ENCODE measurements around the gene GCC2.
"Not testable (repeated sequence)": the region's sequence is repeated elsewhere in the genome, so short reads cannot be mapped to it uniquely, and the experiment has no call there.

Gene GCC2

GRCh38 chr2:108435578-108435977 lies 13.4 kb upstream of the GCC2 start:
- in situ Hi-C loops (cut with HindIII; ENCODE audit: low sequenced_read_pairs): not testable (repeated sequence)

DNA sequence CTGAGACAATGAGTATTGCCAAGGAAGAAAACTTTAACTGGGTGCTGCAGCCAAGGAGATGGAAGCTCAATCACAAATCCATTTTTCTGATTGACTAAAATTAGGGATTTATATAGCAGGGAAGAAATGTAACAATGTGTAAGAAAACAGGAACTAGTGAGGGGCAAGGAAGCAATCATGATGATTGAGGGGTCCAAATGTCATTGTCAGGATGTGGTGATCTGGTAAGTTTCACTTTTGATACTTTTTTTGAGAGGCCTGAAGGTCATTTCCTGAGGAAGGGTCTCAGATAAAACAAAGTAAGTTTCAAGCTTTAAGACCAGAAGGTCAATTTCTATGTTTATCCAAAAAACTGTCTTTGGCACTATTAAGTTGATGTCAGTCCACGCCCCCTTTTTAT lies 12.0 kb upstream of the GCC2 start:
- in situ Hi-C loops (cut with HindIII; ENCODE audit: low sequenced_read_pairs): no loop called here

GRCh38 chr2:108441712-108442111 lies 7.3 kb upstream of the GCC2 start:
- in situ Hi-C loops (cut with HindIII; ENCODE audit: low sequenced_read_pairs): no loop called here

DNA sequence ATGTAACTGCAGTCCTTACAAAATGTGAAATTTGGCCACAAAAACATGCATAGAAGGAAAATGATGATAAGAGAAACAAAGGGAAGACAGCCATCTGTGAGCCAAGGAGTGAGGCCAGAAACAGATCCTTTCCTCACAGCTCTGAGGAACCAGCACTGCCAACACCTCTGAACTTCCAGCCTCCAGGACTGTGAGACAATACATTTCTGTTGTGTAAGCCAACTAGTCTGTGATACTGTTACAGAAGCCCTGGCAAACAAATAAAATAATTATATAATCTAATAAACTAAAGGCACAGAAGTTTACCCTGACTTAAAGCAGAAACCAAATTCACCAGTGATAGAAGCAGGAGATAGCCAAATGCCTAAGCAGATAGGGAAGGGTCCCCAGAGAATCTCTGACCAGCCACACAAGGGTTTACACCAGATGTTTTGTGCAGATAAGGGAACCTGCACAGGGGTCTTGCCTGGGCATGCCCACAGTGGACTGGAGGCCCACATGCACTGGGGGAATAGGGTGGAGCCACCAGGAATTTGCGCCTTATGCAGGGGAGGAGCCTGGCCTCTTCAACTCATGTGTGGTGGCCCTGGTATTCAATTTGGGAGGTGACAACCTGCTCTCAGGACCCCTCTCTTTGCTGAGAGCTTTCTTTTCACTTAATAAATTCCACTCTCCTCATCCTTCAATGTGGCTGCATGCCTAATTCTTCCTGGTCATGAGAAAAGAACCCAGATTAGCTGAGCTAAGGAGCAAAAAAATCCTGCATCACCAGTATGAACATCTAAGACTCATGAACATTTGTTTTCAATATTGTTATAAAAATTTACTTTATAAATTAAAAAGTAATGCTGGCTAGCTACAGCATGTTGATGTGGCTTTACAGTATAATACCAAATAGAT lies 3.8 kb upstream of the GCC2 start:
- in situ Hi-C loops (cut with HindIII; ENCODE audit: low sequenced_read_pairs): no loop called here

DNA sequence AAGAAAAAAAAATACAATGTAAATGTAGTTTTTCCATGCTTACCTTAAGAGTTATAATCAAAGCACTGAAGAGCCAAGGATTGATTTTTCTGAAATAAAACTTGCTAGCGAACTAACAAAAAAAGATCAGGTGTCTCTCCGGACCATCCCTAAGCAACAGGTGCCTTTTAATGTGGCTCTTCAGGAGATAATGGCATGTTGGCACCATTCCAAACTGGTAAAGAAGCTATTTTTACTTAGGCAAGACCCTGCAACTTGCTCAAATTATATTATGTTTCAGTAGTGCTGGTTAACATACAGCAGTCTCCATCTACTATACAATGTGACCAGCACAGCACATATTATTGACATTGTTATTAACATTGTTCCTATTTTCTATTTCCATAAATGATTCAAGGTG lies 2.3 kb upstream of the GCC2 start:
- in situ Hi-C loops (cut with HindIII; ENCODE audit: low sequenced_read_pairs): no loop called here

GRCh38 chr2:108447947-108448677 lies 894 bp upstream of the GCC2 start:
- in situ Hi-C loops (cut with HindIII; ENCODE audit: low sequenced_read_pairs): no loop called here

DNA sequence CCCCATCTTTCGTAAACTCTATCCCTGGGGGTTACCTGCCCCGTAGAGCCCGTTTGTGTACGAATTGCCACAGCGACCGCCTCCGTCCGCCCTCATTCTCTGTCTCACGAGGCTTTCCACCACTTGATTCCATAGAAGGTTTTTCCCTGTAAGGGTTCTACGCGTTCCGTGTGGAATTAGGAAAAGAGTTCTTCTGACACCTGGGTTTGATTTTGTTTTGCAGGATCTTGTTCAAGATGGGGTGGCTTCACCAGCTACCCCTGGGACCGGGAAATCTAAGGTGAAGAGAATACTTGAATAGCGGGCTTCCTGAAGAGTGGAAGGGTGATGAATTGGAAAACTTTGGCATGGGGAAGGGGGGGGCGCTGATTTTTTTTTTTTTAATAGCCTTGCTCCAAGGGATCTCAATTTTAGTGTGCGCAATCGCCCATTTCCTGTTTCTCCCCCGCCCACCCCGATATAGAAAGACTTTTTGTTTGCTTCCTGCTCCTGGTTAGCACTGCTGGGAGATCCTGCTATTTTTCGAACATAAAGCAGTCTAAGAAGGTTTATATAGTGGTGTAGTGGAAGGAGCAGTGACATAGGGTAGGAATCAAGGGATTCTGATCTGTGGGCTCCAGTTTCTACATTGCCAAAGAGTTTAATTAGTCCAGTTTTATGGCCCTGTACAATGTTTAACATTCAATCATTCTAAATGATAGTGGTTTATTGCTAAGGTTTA lies 564 bp downstream of the GCC2 start:
- in situ Hi-C loops (cut with HindIII; ENCODE audit: low sequenced_read_pairs): loop anchor here (5.0 kb wide), 1 partner anchor 62 kb away; no protein-coding TSS in a partner anchor

DNA sequence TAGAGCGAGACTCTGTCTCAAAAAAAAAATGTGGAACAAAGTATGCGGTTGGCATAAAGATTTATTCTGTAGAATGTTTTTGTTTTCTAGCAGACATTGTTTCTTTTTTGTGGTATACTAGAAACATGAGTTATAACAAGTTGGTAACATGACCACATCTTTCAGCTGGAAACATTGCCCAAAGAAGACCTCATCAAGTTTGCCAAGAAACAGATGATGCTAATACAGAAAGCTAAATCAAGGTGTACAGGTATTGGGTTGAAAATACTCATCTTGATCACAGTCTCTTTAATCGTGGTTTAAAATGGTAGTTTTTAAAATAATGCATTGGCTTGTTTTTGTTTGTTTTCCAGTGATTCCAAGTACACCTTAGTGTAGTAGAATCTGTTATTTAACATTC lies 1.9 kb downstream of the GCC2 start:
- in situ Hi-C loops (cut with HindIII; ENCODE audit: low sequenced_read_pairs): loop anchor here (5.0 kb wide), 1 partner anchor 64 kb away; no protein-coding TSS in a partner anchor

GRCh38 chr2:108451976-108452375 lies 3.0 kb downstream of the GCC2 start:
- in situ Hi-C loops (cut with HindIII; ENCODE audit: low sequenced_read_pairs): loop anchor here (5.0 kb wide), 1 partner anchor 65 kb away; no protein-coding TSS in a partner anchor

- in situ Hi-C loops (cut with HindIII; ENCODE audit: low sequenced_read_pairs): loop anchor here (5.0 kb wide), 1 partner anchor 66 kb away; no protein-coding TSS in a partner anchor
Observed at GRCh38 chr2:108453530-108453929, 4.5 kb downstream of the GCC2 start.

- in situ Hi-C loops (cut with HindIII; ENCODE audit: low sequenced_read_pairs): loop anchor here (5.0 kb wide), 1 partner anchor 67 kb away; no protein-coding TSS in a partner anchor
Observed at GRCh38 chr2:108454440-108454839, 5.4 kb downstream of the GCC2 start.

- in situ Hi-C loops (cut with HindIII; ENCODE audit: low sequenced_read_pairs): no loop called here
Observed at GRCh38 chr2:108455571-108455970, 6.6 kb downstream of the GCC2 start.

- in situ Hi-C loops (cut with HindIII; ENCODE audit: low sequenced_read_pairs): no loop called here
Observed at GRCh38 chr2:108458082-108458481, 9.1 kb downstream of the GCC2 start.

DNA sequence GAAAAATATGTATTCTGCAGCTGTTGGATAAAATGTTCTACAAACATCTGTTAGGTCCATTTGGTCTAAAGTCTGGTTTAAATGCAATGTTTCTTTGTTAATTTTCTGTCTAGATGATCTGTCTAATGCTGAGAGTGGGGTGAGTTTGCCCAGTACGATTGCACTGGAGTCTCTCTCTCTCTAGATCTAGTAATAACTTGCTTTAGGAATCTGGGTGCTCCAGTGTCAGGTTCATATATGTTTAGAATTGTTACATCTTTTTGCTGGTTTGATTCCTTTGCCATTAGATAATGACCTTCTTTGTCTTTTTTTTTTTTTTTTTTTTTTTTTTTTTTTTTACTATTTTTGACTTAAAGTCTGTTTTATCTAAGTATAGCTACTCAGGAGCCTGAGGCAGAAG lies 10.4 kb downstream of the GCC2 start:
- in situ Hi-C loops (cut with HindIII; ENCODE audit: low sequenced_read_pairs): no loop called here

- in situ Hi-C loops (cut with HindIII; ENCODE audit: low sequenced_read_pairs): loop anchor here (10.0 kb wide), 1 partner anchor 114 kb away; no protein-coding TSS in a partner anchor
Observed at GRCh38 chr2:108460345-108461037, 11.5 kb downstream of the GCC2 start.

GRCh38 chr2:108477099-108477498 lies 28.1 kb downstream of the GCC2 start:
- in situ Hi-C loops (cut with HindIII; ENCODE audit: low sequenced_read_pairs): no loop called here

DNA sequence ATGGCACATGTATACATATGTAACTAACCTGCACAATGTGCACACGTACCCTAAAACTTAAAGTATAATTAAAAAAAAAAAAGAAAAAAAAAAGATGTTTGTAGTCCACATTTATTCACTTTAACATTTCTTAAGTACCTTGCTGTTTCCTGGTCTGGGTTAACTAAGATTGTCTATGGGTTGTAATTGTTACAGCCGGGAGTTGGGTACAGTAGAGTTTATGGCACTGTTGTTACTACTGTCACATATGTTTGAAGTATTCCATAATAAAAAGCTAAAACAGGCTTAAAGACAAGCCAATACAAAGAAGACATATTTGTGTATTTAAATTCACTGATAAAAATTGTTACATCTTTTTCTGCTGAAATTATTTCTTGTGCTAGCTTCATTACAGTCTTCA lies 36.2 kb downstream of the GCC2 start:
- in situ Hi-C loops (cut with HindIII; ENCODE audit: low sequenced_read_pairs): no loop called here

GRCh38 chr2:108490506-108491122 lies 41.6 kb downstream of the GCC2 start:
- in situ Hi-C loops (cut with HindIII; ENCODE audit: low sequenced_read_pairs): no loop called here

GRCh38 chr2:108491848-108492247 lies 42.8 kb downstream of the GCC2 start:
- in situ Hi-C loops (cut with HindIII; ENCODE audit: low sequenced_read_pairs): no loop called here

GRCh38 chr2:108492364-108492763 lies 43.4 kb downstream of the GCC2 start:
- in situ Hi-C loops (cut with HindIII; ENCODE audit: low sequenced_read_pairs): no loop called here
